K562 (cell line): ENCODE data around the gene MYOC. TPM values are rescaled to one million over a fixed set of nuclear protein-coding genes. Genes with fewer than 3 reads are reported as not detected.

Experiments used
- ATAC-seq: fragments of 200-7000 bp; cut with Tn5 transposase; 3 replicates; pipeline ENCODE4 v1.9.1; 2020; ENCODE audit warnings: moderate library complexity
- BruUV-seq: library from RNA; stranded (reverse); fragments of 400-500 nt; replicated peaks from 2 replicates; lab custom pipeline; 2021; lab: Mats Ljungman, UMichigan
- CTCF ChIA-PET: fragments of 300-600 bp; formaldehyde crosslinking; extraction: SDS; loops from one replicate; lab custom pipeline; 2021; ENCODE audit warnings: low intra/inter-chr PET ratio; lab: Yijun Ruan, JAX
- POLR2A ChIA-PET: fragments of 300-600, 350-650 bp; sonication (Branson Sonifier 250); formaldehyde crosslinking; extraction: SDS; loops from one replicate; lab custom pipeline; 2021; ENCODE audit warnings: antibody characterized with exemption, inconsistent platforms; lab: Yijun Ruan, JAX
- DNase-seq, 4 experiments: peaks; one replicate each; pipeline versions ENCODE4 v3.0.0 to v3.0.0-alpha.2; 2011 to 2018; ENCODE audit warnings: low spot score in 3 of 4, mixed read lengths in 3 of 4; ENCODE audit errors: extremely low read depth in 1 of 4
- FAIRE-seq: peaks from 2 replicates; lab custom pipeline; 2011; peaks lifted over from hg19 to GRCh38; lab: Jason Lieb, UNC
- H2AFZ ChIP-seq: 2 replicates; pipeline ENCODE4 v1.6.0; 2011; ENCODE audit warnings: low read depth, low read length, control low read depth, inconsistent platforms
- H3K27ac ChIP-seq: fragments of 200-600 bp; 3 replicates; pipeline ENCODE4 v1.8.0; 2011; ENCODE audit warnings: low read depth, mild to moderate bottlenecking, control low read depth, inconsistent platforms, low read length, moderate library complexity, mixed read lengths; ENCODE audit errors: extremely low read depth
- H3K27me3 ChIP-seq, 2 experiments: fragments of 300-600 bp in 1 of 2; 2 replicates in 1 of 2; 3 replicates in 1 of 2; pipeline versions ENCODE4 v1.6.0 to v1.8.0; 2011; ENCODE audit warnings: inconsistent platforms in 2 of 2, low read length in 2 of 2, mild to moderate bottlenecking in 1 of 2, mixed read lengths in 1 of 2, moderate library complexity in 1 of 2; ENCODE audit not compliant: control insufficient read depth in 2 of 2, insufficient read depth in 2 of 2
- H3K36me3 ChIP-seq: fragments of 300-600 bp; 3 replicates; pipeline ENCODE4 v1.8.0; 2011; ENCODE audit warnings: mild to moderate bottlenecking, low read length, inconsistent platforms; ENCODE audit not compliant: control insufficient read depth, insufficient read depth
- H3K4me1 ChIP-seq, 2 experiments: fragments of 200-600 bp in 1 of 2; replicated peaks in 1 of 2; 2 replicates in 1 of 2; 3 replicates in 1 of 2; pipeline versions ENCODE4 v1.5.1 to v1.8.0; 2011; ENCODE audit warnings: inconsistent platforms in 2 of 2, low read length in 2 of 2, mild to moderate bottlenecking in 1 of 2, mixed read lengths in 1 of 2, moderate library complexity in 1 of 2; ENCODE audit not compliant: control insufficient read depth in 2 of 2, insufficient read depth in 2 of 2
- H3K4me2 ChIP-seq: 2 replicates; pipeline ENCODE4 v1.6.1; 2011; ENCODE audit warnings: low read length, control low read depth, inconsistent platforms, mixed read lengths; ENCODE audit not compliant: insufficient read depth
- H3K4me3 ChIP-seq: fragments of 200-600 bp; sonication (generic), shearing (Covaris generic); 2 replicates; pipeline ENCODE4 v1.5.1; 2016; ENCODE audit warnings: control low read depth, inconsistent platforms
- H3K79me2 ChIP-seq: fragments of 200-600 bp; 3 replicates; pipeline ENCODE4 v1.8.0; 2011; ENCODE audit warnings: low read length, inconsistent platforms; ENCODE audit not compliant: control insufficient read depth, insufficient read depth
- H3K9ac ChIP-seq, 2 experiments: 2 replicates each; pipeline versions ENCODE4 v1.6.0 to v1.6.1; 2011; ENCODE audit warnings: low read depth in 2 of 2, low read length in 2 of 2, control low read depth in 1 of 2, inconsistent platforms in 1 of 2, mild to moderate bottlenecking in 1 of 2, mixed read lengths in 1 of 2; ENCODE audit not compliant: insufficient read depth in 1 of 2
- H3K9me1 ChIP-seq: one replicate; pipeline ENCODE4 v1.6.0; 2011; ENCODE audit warnings: inconsistent platforms, mild to moderate bottlenecking, low read length, moderate library complexity; ENCODE audit not compliant: control insufficient read depth, insufficient read depth
- H3K9me3 ChIP-seq: replicated peaks from 2 replicates; pipeline ENCODE4 v1.5.1; 2011; ENCODE audit warnings: low read depth, low read length, inconsistent platforms; ENCODE audit not compliant: control insufficient read depth, insufficient read depth
- H4K20me1 ChIP-seq: replicated peaks from 2 replicates; pipeline ENCODE4 v1.6.1; 2011; ENCODE audit warnings: low read length, inconsistent platforms, mixed read lengths; ENCODE audit not compliant: control insufficient read depth, insufficient read depth
- BHLHE40 ChIP-seq: IDR thresholded peaks from 2 replicates; pipeline ENCODE4 v1.6.1; 2011; ENCODE audit warnings: low read length, improper control_type of control experiment
- DMBX1 ChIP-seq: fragments of 250-450 bp; sonication (Bioruptor Pico); IDR thresholded peaks from 2 replicates; pipeline ENCODE4 v1.8.0; 2022; ENCODE audit warnings: inconsistent platforms, mild to moderate bottlenecking, moderate library complexity, borderline replicate concordance
- HDAC2 ChIP-seq: fragments of 450-650 bp; IDR thresholded peaks from 2 replicates; pipeline ENCODE4 v1.6.1; 2016; ENCODE audit warnings: mild to moderate bottlenecking
- HNRNPL ChIP-seq: fragments of 200-400 bp; formaldehyde crosslinking; IDR thresholded peaks from 2 replicates; pipeline ENCODE4 v1.6.1; 2017; ENCODE audit warnings: low read depth, mild to moderate bottlenecking, low read length
- HOXB6 ChIP-seq: fragments of 250-450 bp; sonication (Bioruptor Pico); IDR thresholded peaks from 2 replicates; pipeline ENCODE4 v1.5.1; 2022; ENCODE audit warnings: mild to moderate bottlenecking, borderline replicate concordance
- RBM34 ChIP-seq: fragments of 200-400 bp; formaldehyde crosslinking; IDR thresholded peaks from 2 replicates; pipeline ENCODE4 v1.6.1; 2018; ENCODE audit warnings: low read length, borderline replicate concordance; ENCODE audit not compliant: insufficient read depth
- ZNF133 ChIP-seq: fragments of 250-450 bp; sonication (Bioruptor Pico); IDR thresholded peaks from 2 replicates; pipeline ENCODE4 v1.4.0; 2020; ENCODE audit warnings: mild to moderate bottlenecking
- ZNF384 ChIP-seq: IDR thresholded peaks from 2 replicates; pipeline ENCODE4 v1.6.1; 2012; ENCODE audit warnings: low read depth, low read length, improper control_type of control experiment
- WGBS: fragments of 100-300 bp; shearing (Covaris generic); methylation state at CpG from one replicate; pipeline ENCODE4 v1.1.6; 2016; ENCODE audit warnings: low coverage, mixed read lengths; ENCODE audit not compliant: insufficient coverage; ENCODE audit errors: missing lambda C conversion rate; 5-methylcytosine and 5-hydroxymethylcytosine counted together
- in situ Hi-C: fragments of 300-500 bp; cut with MboI; formaldehyde crosslinking; loops from 4 replicates; pipeline ENCODE4 v1.15.0; 2018; ENCODE audit warnings: inconsistent platforms, mixed read lengths
- intact Hi-C: fragments of 100-400 bp; cut with micrococcal nuclease; formaldehyde crosslinking; loops from 2 replicates; pipeline ENCODE4 v1.14.2; 2022
- polyA plus RNA-seq, 8 experiments: library from polyadenylated mRNA; depleted of rRNA in 4 of 8; stranded (reverse) in 5 of 8; unstranded in 3 of 8; fragments of >200 nt; fragmentation: Nextera tagmentation in 2 of 8; fragmentation: Illumina TruSeq in 1 of 8; extraction: Ambion mirVana in 2 of 8; extraction: Trizol in 1 of 8; gene quantifications; 2 replicates each; pipeline versions ENCODE4 v1.2.1 to v1.2.3, GENCODE V29; 2011 to 2014; ENCODE audit warnings: inconsistent platforms in 1 of 8, missing spikeins in 1 of 8
- total RNA-seq, 7 experiments: library from RNA; depleted of rRNA in 6 of 7; stranded (reverse); fragments of >200 nt in 6 of 7; fragmentation: Illumina TruSeq in 2 of 7; extraction: Trizol in 2 of 7; gene quantifications; 2 replicates each; pipeline versions ENCODE4 v1.2.1 to v1.2.3, GENCODE V29; 2011 to 2021; ENCODE audit warnings: low replicate concordance in 1 of 7
- TF ChIP-seq, protein P1 (sequence below): fragments of 250-450 bp; sonication (Bioruptor Pico); IDR thresholded peaks from 2 replicates; pipeline ENCODE4 v1.8.0; 2021; ENCODE audit warnings: mild to moderate bottlenecking, moderate library complexity
- TF ChIP-seq, protein P2 (sequence below): sonication (generic); formaldehyde crosslinking; IDR thresholded peaks from 2 replicates; pipeline ENCODE4 v1.8.1; 2022; ENCODE audit warnings: missing genetic modification reagents

MYOC gene
- total and polyA plus RNA-seq, 9 of the 15 experiments (the other 6 are each of a cell fraction or from before 2014, with no cell fraction given): not detected

- POLR2A ChIA-PET: interaction anchor here (0.7 kb wide), 1 partner anchor 29 kb away, joined by 3 read pairs; no protein-coding TSS in a partner anchor
- H3K9me3 ChIP-seq: no peaks in the 10 kb centered on the region
Observed at GRCh38 chr1:171596705-171597104, 55.8 kb downstream of the MYOC start.

More at GRCh38 chr1:171596705-171597104, 55.8 kb downstream of the MYOC start:
- H3K4me3 ChIP-seq: no peak overlapping the region
- BruUV-seq: no TSS peak
- TF ChIP-seq ZNF384: no peak
- TF ChIP-seq HNRNPL: no peak
- no peak for TF ChIP-seq HDAC2
- TF ChIP-seq ZNF133 (CRISPR knock-in tag): no peak
- TF ChIP-seq, protein P1, sequence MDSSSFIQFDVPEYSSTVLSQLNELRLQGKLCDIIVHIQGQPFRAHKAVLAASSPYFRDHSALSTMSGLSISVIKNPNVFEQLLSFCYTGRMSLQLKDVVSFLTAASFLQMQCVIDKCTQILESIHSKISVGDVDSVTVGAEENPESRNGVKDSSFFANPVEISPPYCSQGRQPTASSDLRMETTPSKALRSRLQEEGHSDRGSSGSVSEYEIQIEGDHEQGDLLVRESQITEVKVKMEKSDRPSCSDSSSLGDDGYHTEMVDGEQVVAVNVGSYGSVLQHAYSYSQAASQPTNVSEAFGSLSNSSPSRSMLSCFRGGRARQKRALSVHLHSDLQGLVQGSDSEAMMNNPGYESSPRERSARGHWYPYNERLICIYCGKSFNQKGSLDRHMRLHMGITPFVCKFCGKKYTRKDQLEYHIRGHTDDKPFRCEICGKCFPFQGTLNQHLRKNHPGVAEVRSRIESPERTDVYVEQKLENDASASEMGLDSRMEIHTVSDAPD (CRISPR knock-in tag): no peak
- TF ChIP-seq RBM34: no peak
- no peak for TF ChIP-seq DMBX1 (CRISPR knock-in tag)
- TF ChIP-seq, protein P2, sequence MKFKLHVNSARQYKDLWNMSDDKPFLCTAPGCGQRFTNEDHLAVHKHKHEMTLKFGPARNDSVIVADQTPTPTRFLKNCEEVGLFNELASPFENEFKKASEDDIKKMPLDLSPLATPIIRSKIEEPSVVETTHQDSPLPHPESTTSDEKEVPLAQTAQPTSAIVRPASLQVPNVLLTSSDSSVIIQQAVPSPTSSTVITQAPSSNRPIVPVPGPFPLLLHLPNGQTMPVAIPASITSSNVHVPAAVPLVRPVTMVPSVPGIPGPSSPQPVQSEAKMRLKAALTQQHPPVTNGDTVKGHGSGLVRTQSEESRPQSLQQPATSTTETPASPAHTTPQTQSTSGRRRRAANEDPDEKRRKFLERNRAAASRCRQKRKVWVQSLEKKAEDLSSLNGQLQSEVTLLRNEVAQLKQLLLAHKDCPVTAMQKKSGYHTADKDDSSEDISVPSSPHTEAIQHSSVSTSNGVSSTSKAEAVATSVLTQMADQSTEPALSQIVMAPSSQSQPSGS (CRISPR knock-in tag): no peak
- no peak for TF ChIP-seq HOXB6 (CRISPR knock-in tag)
- TF ChIP-seq BHLHE40: no peak
- TF ChIP-seq, all 486 proteins: peak for 0
- CTCF ChIA-PET: no interaction called here
- 0 out of 3 replicates have a peak, but pooled peaks have one; percentile 8 for ATAC-seq
- no peaks in the 10 kb centered on the region for H4K20me1 ChIP-seq
- no peak overlapping the region for H3K4me2 ChIP-seq
- H3K79me2 ChIP-seq: no peaks in the 10 kb centered on the region
- no peaks in the 10 kb centered on the region for H3K27me3 ChIP-seq
- 86% methylated on average over 2 of the region's 2 CpGs for WGBS
- no peak overlapping the region for H2AFZ ChIP-seq
- no peak overlapping the region for H3K9ac ChIP-seq
- no peak for DNase-seq
- in situ Hi-C loops: no loop called here
- no peaks in the 10 kb centered on the region for H3K9me1 ChIP-seq
- H3K36me3 ChIP-seq: peaks cover 16% of the 10 kb centered on the region
- no peaks in the 10 kb centered on the region for H3K4me1 ChIP-seq
- no peak for FAIRE-seq
- intact Hi-C loops: no loop called here
- H3K27ac ChIP-seq: no peak overlapping the region
